ENCODE results near the gene CSK.

- TF ChIP-seq EZH2phosphoT487 (IDR thresholded peaks at IDR 0.05; ENCODE audit: insufficient read depth, low read depth) (no peak), EZH2 (IDR thresholded peaks at IDR 0.05; ENCODE audit: insufficient read depth, poor library complexity, severe bottlenecking) (no peak)
Observed at GRCh38 chr15:74783072-74783807, 1.4 kb downstream of the CSK start.

All from GM23248 (cell line).